Ectodermal cell (in vitro differentiated cells): ENCODE data around the gene GCN1.

ENCODE experiments used
- H3K27ac ChIP-seq: 2 replicates; pipeline ENCODE4 v1.7.0; 2013; ENCODE audit warnings: mild to moderate bottlenecking, low read depth, low read length; ENCODE audit not compliant: insufficient read depth, poor library complexity, severe bottlenecking
- H3K27me3 ChIP-seq: 2 replicates; pipeline ENCODE4 v1.7.0; 2013; ENCODE audit warnings: mild to moderate bottlenecking, low read length; ENCODE audit not compliant: insufficient read depth, control insufficient read depth, poor library complexity, severe bottlenecking
- H3K36me3 ChIP-seq: one replicate; pipeline ENCODE4 v1.7.0; 2013; ENCODE audit warnings: low read length; ENCODE audit not compliant: control insufficient read depth, insufficient read depth
- H3K4me1 ChIP-seq: one replicate; pipeline ENCODE4 v1.7.0; 2013; ENCODE audit warnings: low read length; ENCODE audit not compliant: control insufficient read depth, insufficient read depth
- H3K4me3 ChIP-seq: 2 replicates; pipeline ENCODE4 v1.7.0; 2013; ENCODE audit warnings: low read depth, low read length, control low read depth; ENCODE audit not compliant: insufficient read depth
- H3K9me3 ChIP-seq: 2 replicates; pipeline ENCODE4 v1.7.0; 2013; ENCODE audit warnings: mild to moderate bottlenecking, low read length, moderate library complexity; ENCODE audit not compliant: control insufficient read depth
- WGBS, 2 experiments: methylation state at CpG; one replicate each; pipeline ENCODE4 v1.1.7; 2013; ENCODE audit warnings: missing lambda C conversion rate in 2 of 2; 5-methylcytosine and 5-hydroxymethylcytosine counted together

The GCN1 gene

GRCh38 chr12:120180975-120181374 is 13.5 kb downstream of the GCN1 start:
- H3K36me3 ChIP-seq, result peaks cover 50% of the 10 kb centered on the region
- H3K4me3 ChIP-seq, result no peak overlapping the region
- H3K9me3 ChIP-seq, result no peaks in the 10 kb centered on the region
- H3K4me1 ChIP-seq, result no peaks in the 10 kb centered on the region
- H3K27me3 ChIP-seq, result no peaks in the 10 kb centered on the region
- WGBS, 2 experiments, result 88 to 96% methylated on average over 6 to 7 of the region's 7 CpGs
- H3K27ac ChIP-seq, result no peak overlapping the region

GRCh38 chr12:120175537-120175936 is 19.0 kb downstream of the GCN1 start:
- Histone ChIP-seq H3K4me1 (no peaks in the 10 kb centered on the region), H3K27ac (no peak overlapping the region), H3K4me3 (no peak overlapping the region), H3K36me3 (peaks cover 72% of the 10 kb centered on the region), H3K9me3 (no peaks in the 10 kb centered on the region), H3K27me3 (no peaks in the 10 kb centered on the region)
- 96 to 98% methylated on average over 11 of the region's 11 CpGs for WGBS, 2 experiments

- 95 to 98% methylated on average over 5 of the region's 5 CpGs for WGBS, 2 experiments
- H3K27ac ChIP-seq, result no peak overlapping the region
- no peak overlapping the region for H3K4me3 ChIP-seq
- no peaks in the 10 kb centered on the region for H3K9me3 ChIP-seq
- peaks cover 74% of the 10 kb centered on the region for H3K36me3 ChIP-seq
- no peaks in the 10 kb centered on the region for H3K27me3 ChIP-seq
- H3K4me1 ChIP-seq, result no peaks in the 10 kb centered on the region
These were observed 19.5 kb downstream of the GCN1 start for GRCh38 chr12:120175062-120175461.

- H3K36me3 ChIP-seq, result peaks cover 67% of the 10 kb centered on the region
- 96 to 98% methylated on average over 3 of the region's 3 CpGs for WGBS, 2 experiments
- no peak overlapping the region for H3K27ac ChIP-seq
- no peak overlapping the region for H3K4me3 ChIP-seq
- H3K4me1 ChIP-seq, result no peaks in the 10 kb centered on the region
- no peaks in the 10 kb centered on the region for H3K9me3 ChIP-seq
- no peaks in the 10 kb centered on the region for H3K27me3 ChIP-seq
These were observed 22.5 kb downstream of the GCN1 start for GRCh38 chr12:120172053-120172452.

GRCh38 chr12:120170631-120171030 is 23.9 kb downstream of the GCN1 start:
- Histone ChIP-seq H3K9me3 (no peaks in the 10 kb centered on the region), H3K4me3 (no peak overlapping the region), H3K36me3 (peaks cover 56% of the 10 kb centered on the region), H3K27ac (no peak overlapping the region), H3K27me3 (no peaks in the 10 kb centered on the region), H3K4me1 (no peaks in the 10 kb centered on the region)
- WGBS, 2 experiments, result 94 to 97% methylated on average over 7 of the region's 7 CpGs

GRCh38 chr12:120169946-120170345 is 24.6 kb downstream of the GCN1 start:
- Histone ChIP-seq H3K4me1 (no peaks in the 10 kb centered on the region), H3K36me3 (peaks cover 50% of the 10 kb centered on the region), H3K9me3 (no peaks in the 10 kb centered on the region), H3K27ac (no peak overlapping the region), H3K4me3 (no peak overlapping the region), H3K27me3 (no peaks in the 10 kb centered on the region)
- 93 to 95% methylated on average over 2 of the region's 2 CpGs for WGBS, 2 experiments

GRCh38 chr12:120168337-120168736 is 26.2 kb downstream of the GCN1 start:
- peaks cover 45% of the 10 kb centered on the region for H3K36me3 ChIP-seq
- WGBS, 2 experiments, result 94 to 96% methylated on average over 4 of the region's 4 CpGs
- H3K4me3 ChIP-seq, result no peak overlapping the region
- no peaks in the 10 kb centered on the region for H3K4me1 ChIP-seq
- no peaks in the 10 kb centered on the region for H3K9me3 ChIP-seq
- H3K27me3 ChIP-seq, result no peaks in the 10 kb centered on the region
- no peak overlapping the region for H3K27ac ChIP-seq

- H3K27me3 ChIP-seq, result no peaks in the 10 kb centered on the region
- H3K4me1 ChIP-seq, result no peaks in the 10 kb centered on the region
- H3K27ac ChIP-seq, result no peak overlapping the region
- no peak overlapping the region for H3K4me3 ChIP-seq
- WGBS, 2 experiments, result 96 to 99% methylated on average over 5 to 6 of the region's 6 CpGs
- H3K9me3 ChIP-seq, result no peaks in the 10 kb centered on the region
- peaks cover 45% of the 10 kb centered on the region for H3K36me3 ChIP-seq
These were observed 26.9 kb downstream of the GCN1 start for GRCh38 chr12:120167529-120168095.

- H3K36me3 ChIP-seq, result peaks cover 60% of the 10 kb centered on the region
- no peaks in the 10 kb centered on the region for H3K27me3 ChIP-seq
- H3K9me3 ChIP-seq, result no peaks in the 10 kb centered on the region
- no peak overlapping the region for H3K4me3 ChIP-seq
- no peak overlapping the region for H3K27ac ChIP-seq
- H3K4me1 ChIP-seq, result no peaks in the 10 kb centered on the region
- 94 to 95% methylated on average over 11 of the region's 11 CpGs for WGBS, 2 experiments
These were observed 30.2 kb downstream of the GCN1 start for GRCh38 chr12:120164293-120164692.

- Histone ChIP-seq H3K4me3 (no peak overlapping the region), H3K4me1 (no peaks in the 10 kb centered on the region), H3K27me3 (no peaks in the 10 kb centered on the region), H3K36me3 (peaks cover 66% of the 10 kb centered on the region), H3K9me3 (no peaks in the 10 kb centered on the region), H3K27ac (no peak overlapping the region)
- 94 to 96% methylated on average over 8 of the region's 8 CpGs for WGBS, 2 experiments
These were observed 31.8 kb downstream of the GCN1 start for GRCh38 chr12:120162763-120163162.

GRCh38 chr12:120161852-120162251 is 32.7 kb downstream of the GCN1 start:
- Histone ChIP-seq H3K4me1 (no peaks in the 10 kb centered on the region), H3K27me3 (no peaks in the 10 kb centered on the region), H3K27ac (no peak overlapping the region), H3K36me3 (peaks cover 63% of the 10 kb centered on the region), H3K4me3 (no peak overlapping the region), H3K9me3 (no peaks in the 10 kb centered on the region)
- 97% methylated on average over 11 of the region's 11 CpGs for WGBS, 2 experiments
